ENCODE results near the gene BMS1.
"Not testable (repeated sequence)": the region's sequence is repeated elsewhere in the genome, so short reads cannot be mapped to it uniquely, and the experiment has no call there.

BMS1 gene

DNA sequence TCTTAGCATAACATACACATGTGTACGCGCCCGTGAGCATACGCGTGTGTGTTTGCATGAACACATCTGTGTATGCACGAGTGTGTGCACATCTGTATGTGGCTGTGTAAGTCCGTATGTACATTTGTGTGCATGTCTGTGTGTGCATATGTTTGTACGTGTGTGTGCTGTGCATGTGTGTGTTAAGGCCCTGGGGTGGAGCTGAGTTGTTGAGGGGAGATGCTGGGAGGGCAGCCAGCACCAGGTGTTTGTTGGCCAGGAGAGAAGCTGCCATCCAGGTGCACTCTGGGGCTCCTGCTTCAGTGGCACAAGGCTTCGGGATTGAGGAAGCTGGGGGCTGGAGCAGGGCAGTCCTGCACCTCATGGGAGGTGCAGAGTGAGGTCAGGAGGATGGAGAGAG is 85.0 kb downstream of the BMS1 start:
- DNase-seq = no peak

GRCh38 chr10:42868530-42868929 is 85.9 kb downstream of the BMS1 start:
- no peak for DNase-seq

GRCh38 chr10:42869977-42870350 is 87.4 kb downstream of the BMS1 start:
- DNase-seq = no peak

- not testable (repeated sequence) for DNase-seq
These were observed 88.6 kb downstream of the BMS1 start for GRCh38 chr10:42871138-42871641.

- DNase-seq = no peak
These were observed 89.2 kb downstream of the BMS1 start for GRCh38 chr10:42871823-42872222.

DNA sequence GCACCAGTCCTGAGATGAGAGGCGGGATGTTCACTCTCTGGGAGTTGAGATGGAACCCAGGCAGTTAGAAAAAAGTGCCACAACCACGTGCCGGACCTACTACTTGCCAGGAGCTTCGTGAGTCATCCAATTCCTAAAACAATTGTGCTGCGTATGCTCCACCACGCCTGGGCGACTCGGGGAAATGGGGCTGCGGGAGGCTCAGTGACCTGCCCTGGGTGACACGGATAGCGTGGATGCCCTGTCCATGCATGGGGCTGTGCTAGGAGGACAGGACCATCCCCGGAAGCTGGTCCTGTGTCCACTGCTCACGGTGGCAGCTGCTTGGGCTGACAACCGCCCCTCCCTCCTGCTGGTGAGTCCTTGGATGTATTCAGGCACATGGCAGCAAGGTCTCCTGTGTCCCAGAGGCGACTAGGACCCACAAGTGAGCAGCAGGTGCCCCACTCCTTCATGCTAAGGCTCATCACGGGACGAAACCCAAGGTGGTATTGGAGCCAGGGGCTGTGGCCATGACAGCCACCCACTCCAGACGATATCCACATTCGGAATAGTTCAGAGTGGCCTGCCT is 90.4 kb downstream of the BMS1 start:
- no peak for DNase-seq

DNA sequence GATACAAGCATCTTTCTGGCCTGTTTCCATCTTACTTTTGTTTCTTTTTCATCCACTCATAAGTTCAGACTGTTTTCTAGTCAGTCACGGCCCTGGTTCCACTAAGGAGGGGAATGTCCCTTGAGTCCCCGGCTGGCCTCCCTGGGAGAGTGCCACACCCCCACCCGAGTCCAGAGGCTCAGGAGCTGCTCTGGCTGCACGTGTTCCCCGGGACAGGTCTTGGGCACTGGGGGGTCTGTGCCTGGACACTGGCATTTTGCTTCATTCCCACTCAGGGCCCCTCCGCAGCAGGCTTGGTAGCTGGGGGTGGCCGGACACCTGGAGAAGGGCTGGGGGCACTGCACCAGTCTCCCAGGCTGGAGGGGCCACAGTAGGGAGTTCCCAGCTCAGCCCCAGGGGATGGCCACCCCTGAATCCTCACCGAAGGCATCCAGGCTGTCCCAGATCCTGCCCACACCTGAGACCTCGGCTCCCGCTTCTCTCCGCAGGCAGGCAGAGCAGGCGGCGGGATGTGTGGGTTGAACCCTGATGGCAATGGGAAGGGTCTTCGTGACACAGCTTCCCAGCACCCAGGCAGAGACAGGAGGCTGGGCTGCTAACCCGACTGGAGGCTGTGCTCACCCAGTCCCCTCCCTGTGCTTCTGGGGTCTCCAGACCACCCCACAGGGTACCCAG is 92.3 kb downstream of the BMS1 start:
- no peak for DNase-seq

- DNase-seq = no peak
These were observed 92.8 kb downstream of the BMS1 start for GRCh38 chr10:42875388-42875755.

GRCh38 chr10:42875798-42876341 is 93.3 kb downstream of the BMS1 start:
- DNase-seq = no peak

DNA sequence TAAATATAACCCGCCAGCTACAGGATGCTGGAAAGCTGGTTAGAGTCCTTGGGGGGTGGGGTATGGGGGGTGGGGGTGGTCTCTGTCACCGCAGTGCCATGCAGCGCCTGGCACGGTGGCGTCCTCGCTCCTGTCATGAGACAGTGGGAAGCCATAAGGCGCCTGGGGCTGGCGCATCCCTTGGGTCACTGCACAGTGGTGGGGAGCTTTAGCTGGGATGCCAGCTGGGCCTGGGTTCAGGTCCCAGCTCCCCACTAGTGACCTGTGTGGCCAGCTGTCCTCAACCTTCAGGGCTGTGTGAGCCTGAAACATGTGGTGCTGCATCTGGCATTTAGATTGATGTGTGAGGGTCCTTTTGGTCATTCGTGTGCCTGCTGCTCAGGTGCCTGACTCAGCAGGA is 93.9 kb downstream of the BMS1 start:
- no peak for DNase-seq

DNA sequence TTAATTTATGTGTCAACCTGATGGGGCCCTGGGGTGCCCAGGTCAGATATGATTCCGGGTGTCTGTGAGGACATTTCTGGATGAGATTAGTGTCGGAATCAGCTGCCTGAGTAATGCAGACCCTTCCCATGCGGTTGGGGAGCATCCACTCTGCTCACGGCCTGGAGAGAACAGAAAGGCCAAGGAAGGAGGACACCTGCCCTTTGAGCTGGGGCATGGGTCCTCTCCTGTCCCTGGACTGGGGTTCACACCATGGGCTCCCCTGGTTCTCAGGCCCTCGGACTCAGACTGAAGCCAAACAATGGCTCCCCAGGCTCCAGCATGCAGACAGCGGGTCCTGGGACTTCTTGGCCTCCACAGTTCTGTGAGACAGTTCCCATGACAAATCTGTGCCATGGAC is 94.3 kb downstream of the BMS1 start:
- no peak for DNase-seq

GRCh38 chr10:42877496-42878030 is 95.0 kb downstream of the BMS1 start:
- DNase-seq = no peak

DNA sequence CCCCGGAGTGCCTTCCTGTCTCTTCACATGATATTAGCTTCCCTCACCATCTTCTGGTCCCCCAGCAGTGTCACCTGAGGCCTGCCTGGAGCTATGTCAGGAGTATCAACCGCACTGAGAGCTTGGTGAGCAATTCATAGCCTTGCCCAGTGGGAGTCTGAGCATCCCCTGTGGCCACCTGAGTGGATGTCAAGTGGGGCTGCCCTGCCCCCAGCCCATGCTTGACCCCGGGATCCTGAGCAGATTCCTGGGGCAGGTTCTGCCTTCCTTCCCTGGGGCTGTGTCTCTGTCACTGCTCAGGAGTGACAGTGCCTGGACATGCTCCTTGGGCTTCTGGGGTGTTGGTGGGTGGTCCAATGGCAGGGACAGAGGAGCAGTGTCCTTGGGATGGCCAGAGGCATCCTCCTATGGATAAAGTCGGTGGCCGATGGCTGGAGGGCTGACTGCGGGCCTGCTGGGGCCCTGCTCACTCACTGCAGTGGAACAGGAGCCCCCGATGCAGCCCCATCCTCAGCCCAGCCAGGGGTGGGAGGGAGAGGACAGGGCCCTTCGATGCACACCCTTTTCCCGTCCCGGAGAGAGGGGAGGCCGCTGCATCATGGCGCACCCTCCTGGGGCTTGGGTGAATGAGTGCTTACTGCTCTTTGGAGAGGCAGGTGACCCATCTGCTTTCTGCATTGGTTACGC is 95.7 kb downstream of the BMS1 start:
- no peak for DNase-seq

DNA sequence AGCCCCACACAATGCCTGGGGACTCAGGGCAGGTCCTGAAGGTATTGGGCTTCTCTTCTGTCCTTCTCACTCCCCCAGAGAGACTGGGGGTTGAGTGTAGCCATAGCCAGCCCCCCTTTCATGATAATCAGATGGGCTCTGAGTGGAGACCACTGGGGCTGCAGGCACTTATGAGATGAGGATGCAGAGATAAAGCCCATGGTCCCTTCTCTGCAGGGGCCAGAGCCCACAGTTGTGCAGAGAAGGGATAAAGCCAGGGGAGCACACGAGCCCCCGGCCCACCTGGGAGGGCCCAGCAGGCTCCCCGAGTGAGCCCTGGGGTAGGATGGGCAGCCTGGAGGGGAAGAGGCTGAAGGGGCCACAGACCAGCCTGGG is 96.2 kb downstream of the BMS1 start:
- DNase-seq = no peak

- no peak for DNase-seq
These were observed 97.0 kb downstream of the BMS1 start for GRCh38 chr10:42879380-42880254.

GRCh38 chr10:42880255-42880620 is 97.6 kb downstream of the BMS1 start:
- no peak for DNase-seq

DNA sequence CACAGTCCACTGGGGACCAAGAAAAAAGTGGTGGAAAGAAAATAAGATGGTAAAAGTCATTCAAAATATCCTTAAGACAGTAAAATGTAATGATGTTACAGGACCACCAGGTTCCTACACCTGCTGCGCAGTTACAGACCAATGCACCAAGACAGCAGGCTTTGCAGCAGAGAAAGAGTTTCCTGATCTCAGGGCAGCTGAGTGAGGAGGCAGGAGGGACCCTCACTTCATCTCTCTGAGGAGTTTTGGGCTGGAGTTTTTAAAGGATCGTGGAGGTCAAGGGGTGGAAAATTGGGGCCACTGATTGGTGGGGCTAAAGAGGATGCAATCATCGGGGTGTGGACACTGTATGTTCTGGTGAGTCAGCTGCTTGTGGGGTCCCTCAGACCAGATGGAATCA is 100.0 kb downstream of the BMS1 start:
- no peak for DNase-seq
